HCT116 (cell line): ENCODE data around the gene WT1. TPM values are rescaled to one million over a fixed set of nuclear protein-coding genes. Genes with fewer than 3 reads are reported as not detected.

Source experiments
- ATAC-seq: fragments of 200-7000 bp; cut with Tn5 transposase; 2 replicates; pipeline ENCODE4 v1.9.1; 2020; ENCODE audit warnings: mild to moderate bottlenecking, moderate library complexity
- BruUV-seq: library from RNA; stranded (reverse); fragments of 400-500 nt; replicated peaks from 2 replicates; lab custom pipeline; 2021; lab: Mats Ljungman, UMichigan
- CTCF ChIA-PET: fragments of 300-600 bp; sonication (Branson Sonifier 250); formaldehyde crosslinking; loops from one replicate; lab custom pipeline; 2021; ENCODE audit warnings: antibody characterized with exemption; lab: Charles Lee
- POLR2A ChIA-PET: fragments of 300-600, 350-600 bp; sonication (Branson Sonifier 250); formaldehyde crosslinking; loops from one replicate; lab custom pipeline; 2021; ENCODE audit warnings: antibody characterized with exemption; lab: Charles Lee
- RAD21 ChIA-PET, 2 experiments: fragments of 300-600 bp; sonication (Branson Sonifier 250); formaldehyde crosslinking; loops; one replicate each; lab custom pipeline; 2023; ENCODE audit warnings: low total read pairs in 2 of 2; ENCODE audit not compliant: uncharacterized antibody in 2 of 2, unreplicated experiment in 2 of 2, low non-redundant PET in 1 of 2; lab: Charles Lee
- DNase-seq: peaks from one replicate; pipeline ENCODE4 v3.0.0-alpha.2; 2010; ENCODE audit warnings: low read depth, low spot score
- H2AFZ ChIP-seq: fragments of 200-600 bp; shearing (Covaris generic), sonication (generic); 2 replicates; pipeline ENCODE4 v1.6.1; 2017; ENCODE audit warnings: low read depth, mixed run types, mixed read lengths, antibody characterized with exemption, low read length; ENCODE audit not compliant: poor library complexity, severe bottlenecking
- H3K27ac ChIP-seq: 2 replicates; pipeline ENCODE4 v1.5.1; 2012; ENCODE audit warnings: low read depth, low read length
- H3K27me3 ChIP-seq: fragments of 200-600 bp; sonication (generic); 2 replicates; pipeline ENCODE4 v1.6.1; 2016; ENCODE audit warnings: mixed run types, low read length, mixed read lengths; ENCODE audit not compliant: insufficient read depth
- H3K36me3 ChIP-seq, 2 experiments: fragments of 200-500 bp in 1 of 2; fragments of 200-600 bp in 1 of 2; sonication (Bioruptor generic) in 1 of 2; sonication (generic) in 1 of 2; 2 replicates each; pipeline versions ENCODE4 v1.5.1 to v1.6.1; 2014 to 2016; ENCODE audit warnings: low read length in 2 of 2, inconsistent platforms in 1 of 2, mixed read lengths in 1 of 2, mixed run types in 1 of 2; ENCODE audit not compliant: insufficient read depth in 2 of 2, control insufficient read depth in 1 of 2
- H3K4me1 ChIP-seq, 2 experiments: fragments of 200-600 bp in 1 of 2; sonication (generic) in 1 of 2; 2 replicates each; pipeline versions ENCODE4 v1.5.1 to v1.6.1; 2012 to 2017; ENCODE audit warnings: low read length in 2 of 2, inconsistent platforms in 1 of 2, mild to moderate bottlenecking in 1 of 2, mixed read lengths in 1 of 2, mixed run types in 1 of 2, moderate library complexity in 1 of 2; ENCODE audit not compliant: insufficient read depth in 2 of 2, control insufficient read depth in 1 of 2
- H3K4me2 ChIP-seq: fragments of 200-600 bp; sonication (generic); 2 replicates; pipeline ENCODE4 v1.6.1; 2017; ENCODE audit warnings: mixed run types, low read length, mixed read lengths
- H3K4me3 ChIP-seq, 2 experiments: fragments of 200-600 bp in 1 of 2; sonication (generic) in 1 of 2; replicated peaks in 1 of 2; 2 replicates each; pipeline ENCODE4 v1.5.1; 2011 to 2016; ENCODE audit warnings: low read length in 2 of 2, control low read depth in 1 of 2, low read depth in 1 of 2, mild to moderate bottlenecking in 1 of 2, mixed read lengths in 1 of 2, mixed run types in 1 of 2
- H3K79me2 ChIP-seq: fragments of 200-600 bp; sonication (generic); 2 replicates; pipeline ENCODE4 v1.6.1; 2017; ENCODE audit warnings: mild to moderate bottlenecking, mixed run types, low read length, moderate library complexity, mixed read lengths; ENCODE audit not compliant: insufficient read depth
- H3K9ac ChIP-seq: fragments of 200-600 bp; sonication (generic); 2 replicates; pipeline ENCODE4 v1.6.1; 2016; ENCODE audit warnings: low read length, mixed read lengths
- H3K9me2 ChIP-seq: fragments of 200-600 bp; sonication (generic), shearing (Covaris generic); 2 replicates; pipeline ENCODE4 v1.6.1; 2017; ENCODE audit warnings: mixed run types, mild to moderate bottlenecking, moderate library complexity; ENCODE audit not compliant: insufficient read depth
- H3K9me3 ChIP-seq, 2 experiments: fragments of 200-500 bp in 1 of 2; fragments of 200-600 bp in 1 of 2; sonication (Bioruptor generic) in 1 of 2; sonication (generic) in 1 of 2; 2 replicates each; pipeline ENCODE4 v1.6.1; 2014 to 2017; ENCODE audit warnings: low read length in 2 of 2, mixed read lengths in 2 of 2, inconsistent platforms in 1 of 2, low read depth in 1 of 2, mild to moderate bottlenecking in 1 of 2, mixed run types in 1 of 2, moderate library complexity in 1 of 2; ENCODE audit not compliant: control insufficient read depth in 1 of 2, insufficient read depth in 1 of 2
- H4K20me1 ChIP-seq: fragments of 200-600 bp; sonication (generic), shearing (Covaris generic); 2 replicates; pipeline ENCODE4 v1.6.1; 2017; ENCODE audit warnings: mixed run types, mild to moderate bottlenecking, moderate library complexity; ENCODE audit not compliant: insufficient read depth
- ATF3 ChIP-seq: IDR thresholded peaks from 2 replicates; pipeline ENCODE4 v1.6.1; 2012
- CBX3 ChIP-seq: IDR thresholded peaks from 2 replicates; pipeline ENCODE4 v1.6.1; 2012; ENCODE audit warnings: low read depth
- CTCF ChIP-seq, 3 experiments: fragments of 200-600 bp in 1 of 3; sonication (generic) in 1 of 3; IDR thresholded peaks in 2 of 3; conservative IDR thresholded peaks in 1 of 3; 2 replicates each; pipeline ENCODE4 v1.5.1; 2012 to 2017; ENCODE audit warnings: low read depth in 2 of 3, low read length in 2 of 3, antibody characterized with exemption in 1 of 3, borderline replicate concordance in 1 of 3, control low read depth in 1 of 3, mild to moderate bottlenecking in 1 of 3, mixed read lengths in 1 of 3, mixed run types in 1 of 3, moderate library complexity in 1 of 3; ENCODE audit not compliant: insufficient read depth in 1 of 3
- EZH2 ChIP-seq: fragments of 200-600 bp; sonication (generic); IDR thresholded peaks from 2 replicates; pipeline ENCODE4 v1.6.1; 2017; ENCODE audit warnings: antibody characterized with exemption, mixed run types
- FOSL1 ChIP-seq: IDR thresholded peaks from 2 replicates; pipeline ENCODE4 v1.6.1; 2012; ENCODE audit warnings: low read depth
- POLR2A ChIP-seq: IDR thresholded peaks from 2 replicates; pipeline ENCODE4 v1.7.0; 2011; ENCODE audit warnings: borderline replicate concordance; ENCODE audit not compliant: insufficient read depth, insufficient read length; ENCODE audit errors: extremely low read depth
- POLR2AphosphoS5 ChIP-seq: IDR thresholded peaks from 2 replicates; pipeline ENCODE4 v1.6.1; 2011; ENCODE audit warnings: mild to moderate bottlenecking, low read depth, low read length, moderate library complexity
- RAD21 ChIP-seq: IDR thresholded peaks from 2 replicates; pipeline ENCODE4 v1.6.1; 2012; ENCODE audit warnings: low read depth, mild to moderate bottlenecking
- REST ChIP-seq: IDR thresholded peaks from 2 replicates; pipeline ENCODE4 v1.6.1; 2012; ENCODE audit warnings: low read depth
- SIN3A ChIP-seq: IDR thresholded peaks from 2 replicates; pipeline ENCODE4 v1.6.1; 2012; ENCODE audit warnings: low read depth
- SRF ChIP-seq: IDR thresholded peaks from 2 replicates; pipeline ENCODE4 v1.6.1; 2012; ENCODE audit warnings: low read depth
- TCF7L2 ChIP-seq: IDR thresholded peaks from 2 replicates; pipeline ENCODE4 v1.7.0; 2011; ENCODE audit warnings: borderline replicate concordance, inconsistent platforms; ENCODE audit not compliant: insufficient read depth, insufficient read length; ENCODE audit errors: extremely low read depth
- ZFX ChIP-seq: fragments of 450-650 bp; IDR thresholded peaks from 2 replicates; pipeline ENCODE4 v1.6.1; 2017
- intact Hi-C: fragments of 100-400 bp; cut with micrococcal nuclease; formaldehyde crosslinking; loops from 2 replicates; pipeline ENCODE4 v1.10.0; 2022
- total RNA-seq: library from RNA; stranded (reverse); gene quantifications from one replicate; pipeline ENCODE4 v1.2.1, GENCODE V29; 2021; ENCODE audit not compliant: unreplicated experiment

WT1 gene
- total RNA-seq, 1 experiment from 2014 or later: 0.07 TPM

- Histone ChIP-seq H3K9me3 (no peaks in the 10 kb centered on the region), H3K36me3 (no peaks in the 10 kb centered on the region), H3K9me2 (no peaks in the 10 kb centered on the region), H4K20me1 (no peaks in the 10 kb centered on the region), H3K4me3 (no peak overlapping the region), H3K79me2 (no peaks in the 10 kb centered on the region), H3K4me2 (no peak overlapping the region), H3K9ac (no peak overlapping the region), H3K27me3 (0 out of 2 replicates have a peak, but pooled peaks cover 11% of the 10 kb centered on the region), H2AFZ (no peak overlapping the region), H3K4me1 (peaks cover 0 to 2% of the 10 kb centered on the region in 2 experiments; a peak in 1 of 4 replicates), H3K27ac (no peak overlapping the region)
- DNase-seq (no peak), ATAC-seq (no peak)
- ChIA-PET POLR2A (no interaction called here), RAD21 (no interaction called here), CTCF (no interaction called here)
- TF ChIP-seq SIN3A: no peak
- TF ChIP-seq TCF7L2: no peak
- TF ChIP-seq RAD21: no peak
- TF ChIP-seq CBX3: no peak
- TF ChIP-seq FOSL1: no peak
- no peak for TF ChIP-seq POLR2A
- no peak for TF ChIP-seq EZH2
- no peak for TF ChIP-seq ZFX
- no peak for TF ChIP-seq SRF
- TF ChIP-seq REST: no peak
- no peak for TF ChIP-seq POLR2AphosphoS5
- TF ChIP-seq ATF3: no peak
- no peak for TF ChIP-seq CTCF (IDR thresholded peaks at IDR 0.05 in 2 of 3, conservative IDR thresholded peaks at IDR 0.05 in 1 of 3; ENCODE audit: borderline replicate concordance in 1 of 3, insufficient read depth in 1 of 3, low read depth in 2 of 3, low read length in 2 of 3)
- intact Hi-C loops: no loop called here
- no TSS peak for BruUV-seq
These were observed 54.2 kb downstream of the WT1 start for GRCh38 chr11:32381179-32381578.
